Measurements from ENCODE around the gene GDF2. TPM values are rescaled to one million over a fixed set of nuclear protein-coding genes. Genes with fewer than 3 reads are reported as not detected.

The GDF2 gene
- total and polyA plus RNA-seq, 2 experiments from 2014 or later: not detected

DNA sequence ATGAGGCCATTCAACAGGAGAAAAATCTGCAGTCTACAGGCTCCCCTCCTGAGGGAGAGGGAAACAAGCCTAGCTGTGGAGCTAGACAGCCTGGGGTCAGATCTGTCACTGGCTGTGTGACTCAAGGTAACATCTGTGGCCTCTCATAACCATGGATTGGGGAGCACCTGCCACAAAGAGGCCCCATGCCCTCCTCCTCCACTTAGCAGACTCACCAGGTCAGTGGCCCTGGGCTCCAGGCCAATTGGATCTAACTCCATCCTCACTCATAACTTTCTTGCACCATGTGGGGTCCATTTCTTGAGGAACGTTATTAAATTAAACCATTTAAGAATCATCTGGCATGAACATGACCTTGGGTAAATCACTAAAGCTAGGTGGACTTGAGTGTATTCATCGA, 20.4 kb upstream of the GDF2 start:
- ATAC-seq (no peak), DNase-seq (ENCODE audit: low spot score) (no peak)
- Histone ChIP-seq H3K4me2 (no peak overlapping the region), H3K79me2 (replicated peaks; ENCODE audit: insufficient read depth) (no peaks in the 10 kb centered on the region), H3K36me3 (ENCODE audit: insufficient read depth) (no peaks in the 10 kb centered on the region), H3K9me2 (ENCODE audit: insufficient read depth) (no peaks in the 10 kb centered on the region), H3K27me3 (ENCODE audit: insufficient read depth) (peaks cover 39% of the 10 kb centered on the region), H3K4me1 (ENCODE audit: insufficient read depth) (peaks cover 4% of the 10 kb centered on the region; the same call in 1 of the 2 replicates), H3K27ac (ENCODE audit: low read depth) (no peak overlapping the region), H2AFZ (no peak overlapping the region), H3K4me3 (no peak overlapping the region), H4K20me1 (replicated peaks; ENCODE audit: insufficient read depth) (no peaks in the 10 kb centered on the region), H3F3A (replicated peaks; ENCODE audit: low read depth) (no peaks in the 10 kb centered on the region)
- Mint-ChIP-seq H3K9me3 (no peaks in the 10 kb centered on the region), H3K4me3 (no peak overlapping the region), H3K27me3 (ENCODE audit: insufficient read depth, low read depth, poor library complexity) (peaks cover 39% of the 10 kb centered on the region), H3K27ac (no peak overlapping the region), H3K4me1 (peaks cover 17% of the 10 kb centered on the region), H3K36me3 (ENCODE audit: low read depth) (no peaks in the 10 kb centered on the region)
- TF ChIP-seq STAT1 (IDR thresholded peaks at IDR 0.05; ENCODE audit: unreplicated experiment): no peak
- no peak for TF ChIP-seq ZNF462 (CRISPR knock-in tag; IDR thresholded peaks at IDR 0.05)
- TF ChIP-seq, protein P1, sequence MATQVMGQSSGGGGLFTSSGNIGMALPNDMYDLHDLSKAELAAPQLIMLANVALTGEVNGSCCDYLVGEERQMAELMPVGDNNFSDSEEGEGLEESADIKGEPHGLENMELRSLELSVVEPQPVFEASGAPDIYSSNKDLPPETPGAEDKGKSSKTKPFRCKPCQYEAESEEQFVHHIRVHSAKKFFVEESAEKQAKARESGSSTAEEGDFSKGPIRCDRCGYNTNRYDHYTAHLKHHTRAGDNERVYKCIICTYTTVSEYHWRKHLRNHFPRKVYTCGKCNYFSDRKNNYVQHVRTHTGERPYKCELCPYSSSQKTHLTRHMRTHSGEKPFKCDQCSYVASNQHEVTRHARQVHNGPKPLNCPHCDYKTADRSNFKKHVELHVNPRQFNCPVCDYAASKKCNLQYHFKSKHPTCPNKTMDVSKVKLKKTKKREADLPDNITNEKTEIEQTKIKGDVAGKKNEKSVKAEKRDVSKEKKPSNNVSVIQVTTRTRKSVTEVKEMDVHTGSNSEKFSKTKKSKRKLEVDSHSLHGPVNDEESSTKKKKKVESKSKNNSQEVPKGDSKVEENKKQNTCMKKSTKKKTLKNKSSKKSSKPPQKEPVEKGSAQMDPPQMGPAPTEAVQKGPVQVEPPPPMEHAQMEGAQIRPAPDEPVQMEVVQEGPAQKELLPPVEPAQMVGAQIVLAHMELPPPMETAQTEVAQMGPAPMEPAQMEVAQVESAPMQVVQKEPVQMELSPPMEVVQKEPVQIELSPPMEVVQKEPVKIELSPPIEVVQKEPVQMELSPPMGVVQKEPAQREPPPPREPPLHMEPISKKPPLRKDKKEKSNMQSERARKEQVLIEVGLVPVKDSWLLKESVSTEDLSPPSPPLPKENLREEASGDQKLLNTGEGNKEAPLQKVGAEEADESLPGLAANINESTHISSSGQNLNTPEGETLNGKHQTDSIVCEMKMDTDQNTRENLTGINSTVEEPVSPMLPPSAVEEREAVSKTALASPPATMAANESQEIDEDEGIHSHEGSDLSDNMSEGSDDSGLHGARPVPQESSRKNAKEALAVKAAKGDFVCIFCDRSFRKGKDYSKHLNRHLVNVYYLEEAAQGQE (IDR thresholded peaks at IDR 0.05; ENCODE audit: unreplicated experiment): no peak
- no peak for TF ChIP-seq JUNB (IDR thresholded peaks at IDR 0.05; ENCODE audit: unreplicated experiment)
- TF ChIP-seq ZNF331 (CRISPR knock-in tag; IDR thresholded peaks at IDR 0.05; ENCODE audit: low read depth): no peak
- no peak for TF ChIP-seq POLR2AphosphoS5 (IDR thresholded peaks at IDR 0.05; ENCODE audit: low read depth)
- no peak for TF ChIP-seq ZNF114 (CRISPR knock-in tag; IDR thresholded peaks at IDR 0.05)

Measured in GM23338 (cell line).